Upper lobe of right lung (tissue), 1 donor: ENCODE data around the gene CUEDC1. TPM values are rescaled to one million over a fixed set of nuclear protein-coding genes. Genes with fewer than 3 reads are reported as not detected.

Source experiments
- ATAC-seq: fragments of 200-7000 bp; cut with Tn5 transposase; one replicate; pipeline ENCODE4 v1.9.1; 2020; ENCODE audit warnings: mild to moderate bottlenecking, moderate library complexity
- DNase-seq: peaks from one replicate; pipeline ENCODE4 v3.0.0-alpha.2; 2020
- H3K27ac ChIP-seq: fragments of 200-600 bp; one replicate; pipeline ENCODE4 v1.8.0; 2022
- H3K27me3 ChIP-seq: fragments of 200-600 bp; one replicate; pipeline ENCODE4 v1.8.0; 2022; ENCODE audit warnings: mild to moderate bottlenecking
- H3K36me3 ChIP-seq: fragments of 200-600 bp; one replicate; pipeline ENCODE4 v1.8.0; 2022
- H3K4me1 ChIP-seq: fragments of 200-600 bp; one replicate; pipeline ENCODE4 v1.8.0; 2022
- H3K4me3 ChIP-seq: fragments of 200-600 bp; one replicate; pipeline ENCODE4 v1.8.0; 2022; ENCODE audit warnings: mild to moderate bottlenecking
- H3K9me3 ChIP-seq: fragments of 200-600 bp; one replicate; pipeline ENCODE4 v1.8.0; 2022
- CTCF ChIP-seq: fragments of 200-600 bp; IDR thresholded peaks from one replicate; pipeline ENCODE4 v1.8.0; 2022; ENCODE audit warnings: antibody characterized with exemption
- intact Hi-C: fragments of 100-400 bp; cut with DNase I; formaldehyde crosslinking; loops from one replicate; pipeline ENCODE4 v1.11.0; 2022
- total RNA-seq: library from RNA; stranded (reverse); fragmentation: NEBNext Ultra II Directional; extraction: Animal tissue kit (Norgen Biotek cat#: 25700); gene quantifications from one replicate; pipeline ENCODE4 v1.2.1, GENCODE V29; 2021
- donor health status: DM: no; HTN: yes; CAD: no; lungs with severe emphysema.

Gene CUEDC1
- total RNA-seq, 1 donor from 2014 or later: 41.9 TPM

DNA sequence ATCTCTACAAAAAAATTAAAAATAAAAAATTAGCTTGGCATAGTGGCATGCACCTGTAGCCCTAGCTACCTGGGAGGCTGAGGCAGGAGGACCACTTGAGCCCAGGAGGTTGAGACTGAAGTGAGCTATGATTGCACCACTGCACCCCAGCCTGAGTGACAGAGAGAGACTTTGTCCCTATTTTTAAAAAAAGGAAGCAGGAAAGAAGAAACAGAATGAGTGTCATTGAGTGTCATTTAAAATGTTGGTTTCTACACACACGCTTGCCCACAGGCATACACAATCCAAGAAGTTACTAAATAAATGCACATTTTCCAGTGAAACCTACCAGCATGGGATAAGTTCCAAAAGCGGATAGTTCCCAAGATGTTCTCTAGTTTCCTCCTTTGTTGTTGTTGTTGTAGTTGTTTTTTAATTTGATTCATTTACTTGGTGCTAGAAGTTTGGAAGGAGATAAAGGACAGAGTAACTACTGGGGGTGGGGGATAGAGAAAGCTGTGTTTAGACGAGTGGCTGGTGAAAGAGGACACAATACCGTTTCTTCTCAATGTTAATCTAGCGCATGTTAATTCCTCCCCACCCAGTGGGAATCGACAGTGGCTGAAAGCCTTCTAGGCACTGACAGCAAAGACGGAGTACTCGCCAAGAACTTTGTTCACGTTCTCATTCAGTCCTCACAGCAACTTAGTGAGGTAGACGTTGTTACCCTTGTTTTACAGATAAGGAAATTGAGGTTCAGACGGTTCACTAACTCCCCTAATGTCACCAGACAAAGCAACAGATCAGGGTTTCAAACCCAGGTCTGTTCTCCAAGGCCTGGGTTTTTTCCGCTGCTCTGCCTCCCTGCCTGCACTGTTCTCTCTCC, 122.7 kb downstream of the CUEDC1 start:
- intact Hi-C loops: loop anchor here (10.0 kb wide), 1 partner anchor 78 kb away; no protein-coding TSS in a partner anchor

GRCh38 chr17:57830880-57831279, 124.3 kb downstream of the CUEDC1 start:
- TF ChIP-seq CTCF: no peak

More for the DNA sequence above, 122.7 kb downstream of the CUEDC1 start:
- Histone ChIP-seq H3K9me3 (no peaks in the 10 kb centered on the region), H3K4me1 (peaks cover 4% of the 10 kb centered on the region), H3K27me3 (no peaks in the 10 kb centered on the region), H3K4me3 (peak overlapping the region; percentile 46), H3K36me3 (peaks cover 7% of the 10 kb centered on the region), H3K27ac (peak overlapping the region; percentile 11)
- DNase-seq: no peak
- no peak for TF ChIP-seq CTCF
- peak; percentile 54 for ATAC-seq

GRCh38 chr17:57823469-57824401, 131.5 kb downstream of the CUEDC1 start:
- Histone ChIP-seq H3K27me3 (no peaks in the 10 kb centered on the region), H3K4me1 (no peaks in the 10 kb centered on the region), H3K27ac (no peak overlapping the region), H3K9me3 (no peaks in the 10 kb centered on the region), H3K36me3 (no peaks in the 10 kb centered on the region), H3K4me3 (no peak overlapping the region)
- TF ChIP-seq CTCF: no peak
- intact Hi-C loops: no loop called here
- no peak for DNase-seq
- peak; percentile 55 for ATAC-seq

More at GRCh38 chr17:57830880-57831279, 124.3 kb downstream of the CUEDC1 start:
- peaks cover 4% of the 10 kb centered on the region for H3K4me1 ChIP-seq
- DNase-seq: no peak
- no peaks in the 10 kb centered on the region for H3K9me3 ChIP-seq
- H3K36me3 ChIP-seq: no peaks in the 10 kb centered on the region
- intact Hi-C loops: loop anchor here (10.0 kb wide), 1 partner anchor 76 kb away; no protein-coding TSS in a partner anchor
- H3K4me3 ChIP-seq: no peak overlapping the region
- no peaks in the 10 kb centered on the region for H3K27me3 ChIP-seq
- H3K27ac ChIP-seq: no peak overlapping the region
- ATAC-seq: no peak

DNA sequence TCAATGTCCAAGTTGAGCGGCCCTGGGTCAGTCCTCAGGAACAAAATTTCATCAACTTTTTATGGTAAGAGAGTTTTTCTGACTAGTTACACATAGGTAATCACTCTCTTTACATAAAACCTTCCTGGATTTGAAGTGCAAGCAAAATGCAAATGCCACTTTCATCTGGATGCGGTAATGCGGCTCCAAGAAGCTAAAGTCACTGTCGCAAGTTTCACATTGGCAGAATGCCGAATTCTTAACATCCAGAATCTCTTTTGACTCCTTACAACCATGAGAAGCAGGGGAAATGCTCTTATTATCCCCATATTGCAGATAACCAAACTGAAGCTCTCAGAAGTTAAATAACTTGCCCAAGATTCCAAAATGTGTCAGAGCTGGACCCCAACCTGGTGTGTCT, 135.3 kb downstream of the CUEDC1 start:
- no peak for ATAC-seq
- H3K4me3 ChIP-seq: no peak overlapping the region
- H3K27ac ChIP-seq: no peak overlapping the region
- no peaks in the 10 kb centered on the region for H3K9me3 ChIP-seq
- H3K36me3 ChIP-seq: no peaks in the 10 kb centered on the region
- intact Hi-C loops: no loop called here
- DNase-seq: no peak
- no peaks in the 10 kb centered on the region for H3K27me3 ChIP-seq
- H3K4me1 ChIP-seq: no peaks in the 10 kb centered on the region
- no peak for TF ChIP-seq CTCF

DNA sequence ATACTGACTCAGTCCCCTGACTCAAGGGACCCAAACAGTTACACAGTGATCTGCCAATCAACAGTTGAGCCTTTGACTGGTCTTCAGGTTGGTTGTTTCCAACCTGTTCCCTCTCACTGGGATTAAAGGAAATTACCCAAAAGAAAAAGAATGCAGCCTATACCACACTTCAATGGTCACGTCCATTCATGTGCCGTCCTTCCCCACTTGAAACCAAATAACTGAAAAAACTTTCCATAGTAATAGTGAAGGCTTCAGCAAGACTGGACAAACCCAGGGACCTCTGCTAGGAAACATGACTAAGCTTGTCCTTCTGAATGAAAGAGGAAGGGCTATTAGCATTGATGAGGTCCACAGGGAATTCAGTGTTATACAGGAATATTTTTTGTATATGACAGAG, 135.9 kb downstream of the CUEDC1 start:
- Histone ChIP-seq H3K9me3 (no peaks in the 10 kb centered on the region), H3K36me3 (no peaks in the 10 kb centered on the region), H3K4me3 (no peak overlapping the region), H3K4me1 (no peaks in the 10 kb centered on the region), H3K27me3 (no peaks in the 10 kb centered on the region), H3K27ac (no peak overlapping the region)
- intact Hi-C loops: no loop called here
- TF ChIP-seq CTCF: no peak
- ATAC-seq (no peak), DNase-seq (no peak)
